Urinary bladder (tissue), 2 donors: ENCODE results near the gene SBK3. TPM values are rescaled to one million over a fixed set of nuclear protein-coding genes. Genes with fewer than 3 reads are reported as not detected.

Experiments used
- polyA plus RNA-seq: library from polyadenylated mRNA; stranded (reverse); fragments of 200-250 nt; gene quantifications from one replicate; pipeline ENCODE4 v1.2.3, GENCODE V29; 2013
- total RNA-seq: library from RNA; depleted of rRNA; stranded (reverse); fragments of >200 nt; gene quantifications from one replicate; pipeline ENCODE4 v1.2.3, GENCODE V29; 2014
- donor health status: healthy.

Gene SBK3
- total and polyA plus RNA-seq, 2 donors, result 0.72 TPM; not detected in 1

Other genes with a start within 250 kb of the SBK3 start
- 0.48 TPM for gene TMEM150B, start 220.2 kb downstream of the SBK3 start, total RNA-seq
- gene TMEM150B, start 220.2 kb downstream of the SBK3 start, polyA plus RNA-seq, result 1.7 TPM
- gene KMT5C, start 205.7 kb downstream of the SBK3 start, total RNA-seq, result 9.3 TPM
- 10.2 TPM for gene KMT5C, start 205.7 kb downstream of the SBK3 start, polyA plus RNA-seq
- not detected for gene COX6B2, start 190.8 kb downstream of the SBK3 start, total RNA-seq
- 0.39 TPM for gene COX6B2, start 190.8 kb downstream of the SBK3 start, polyA plus RNA-seq
- gene GARIN5B, start 182.3 kb downstream of the SBK3 start, total RNA-seq, result not detected
- gene GARIN5B, start 182.3 kb downstream of the SBK3 start, polyA plus RNA-seq, result not detected
- 0.42 TPM for gene IL11, start 175.1 kb downstream of the SBK3 start, total RNA-seq
- gene IL11, start 175.1 kb downstream of the SBK3 start, polyA plus RNA-seq, result 0.53 TPM
- gene TMEM190, start 168.7 kb downstream of the SBK3 start, total RNA-seq, result not detected
- not detected for gene TMEM190, start 168.7 kb downstream of the SBK3 start, polyA plus RNA-seq
- not detected for gene TMEM238, start 161.3 kb downstream of the SBK3 start, total RNA-seq
- gene TMEM238, start 161.3 kb downstream of the SBK3 start, polyA plus RNA-seq, result 0.43 TPM
- gene RPL28, start 159.6 kb downstream of the SBK3 start, total RNA-seq, result 141 TPM
- gene RPL28, start 159.6 kb downstream of the SBK3 start, polyA plus RNA-seq, result 1,449 TPM
- gene UBE2S, start 137.8 kb downstream of the SBK3 start, total RNA-seq, result 29.9 TPM
- gene UBE2S, start 137.8 kb downstream of the SBK3 start, polyA plus RNA-seq, result 17.5 TPM
- 0.16 TPM for gene SHISA7, start 102.2 kb downstream of the SBK3 start, total RNA-seq
- 0.05 TPM for gene SHISA7, start 102.2 kb downstream of the SBK3 start, polyA plus RNA-seq
- 35.1 TPM for gene ISOC2, start 83.9 kb downstream of the SBK3 start, total RNA-seq
- 94.1 TPM for gene ISOC2, start 83.9 kb downstream of the SBK3 start, polyA plus RNA-seq
- not detected for gene C19orf85, start 80.8 kb downstream of the SBK3 start, total RNA-seq
- 0.51 TPM for gene C19orf85, start 80.8 kb downstream of the SBK3 start, polyA plus RNA-seq
- gene ZNF628, start 68.9 kb downstream of the SBK3 start, total RNA-seq, result 0.79 TPM
- 11.9 TPM for gene ZNF628, start 68.9 kb downstream of the SBK3 start, polyA plus RNA-seq
- gene NAT14, start 60.4 kb downstream of the SBK3 start, total RNA-seq, result 7.1 TPM
- gene NAT14, start 60.4 kb downstream of the SBK3 start, polyA plus RNA-seq, result 27.0 TPM
- 24.4 TPM for gene SSC5D, start 57.1 kb downstream of the SBK3 start, total RNA-seq
- 24.4 TPM for gene SSC5D, start 57.1 kb downstream of the SBK3 start, polyA plus RNA-seq
- gene SBK2, start 8.4 kb downstream of the SBK3 start, total RNA-seq, result not detected
- not detected for gene SBK2, start 8.4 kb downstream of the SBK3 start, polyA plus RNA-seq
- 1.6 TPM for gene ZNF579, start 35.3 kb upstream of the SBK3 start, total RNA-seq
- 10.8 TPM for gene ZNF579, start 35.3 kb upstream of the SBK3 start, polyA plus RNA-seq
- 2.3 TPM for gene FIZ1, start 54.0 kb upstream of the SBK3 start, total RNA-seq
- gene FIZ1, start 54.0 kb upstream of the SBK3 start, polyA plus RNA-seq, result 11.1 TPM
- 5.7 TPM for gene ZNF524, start 54.7 kb upstream of the SBK3 start, total RNA-seq
- gene ZNF524, start 54.7 kb upstream of the SBK3 start, polyA plus RNA-seq, result 30.9 TPM
- 2.1 TPM for gene ZNF865, start 60.1 kb upstream of the SBK3 start, total RNA-seq
- gene ZNF865, start 60.1 kb upstream of the SBK3 start, polyA plus RNA-seq, result 13.7 TPM
- 4.7 TPM for gene ZNF784, start 79.0 kb upstream of the SBK3 start, total RNA-seq
- gene ZNF784, start 79.0 kb upstream of the SBK3 start, polyA plus RNA-seq, result 9.7 TPM
- gene ZNF580, start 95.5 kb upstream of the SBK3 start, total RNA-seq, result 4.1 TPM
- 49.0 TPM for gene ZNF580, start 95.5 kb upstream of the SBK3 start, polyA plus RNA-seq
- 6.5 TPM for gene ZNF581, start 98.1 kb upstream of the SBK3 start, total RNA-seq
- gene ZNF581, start 98.1 kb upstream of the SBK3 start, polyA plus RNA-seq, result 21.8 TPM
- gene CCDC106, start 102.7 kb upstream of the SBK3 start, total RNA-seq, result 4.1 TPM
- 17.7 TPM for gene CCDC106, start 102.7 kb upstream of the SBK3 start, polyA plus RNA-seq
- gene U2AF2, start 109.5 kb upstream of the SBK3 start, total RNA-seq, result 44.6 TPM
- gene U2AF2, start 109.5 kb upstream of the SBK3 start, polyA plus RNA-seq, result 129 TPM
- 23.4 TPM for gene EPN1, start 129.7 kb upstream of the SBK3 start, total RNA-seq
- gene EPN1, start 129.7 kb upstream of the SBK3 start, polyA plus RNA-seq, result 106 TPM
- not detected for gene NLRP9, start 192.9 kb upstream of the SBK3 start, total RNA-seq
- not detected for gene NLRP9, start 192.9 kb upstream of the SBK3 start, polyA plus RNA-seq
- 0.58 TPM for gene RFPL4A, start 213.6 kb upstream of the SBK3 start, total RNA-seq
- gene RFPL4A, start 213.6 kb upstream of the SBK3 start, polyA plus RNA-seq, result not detected
- gene RFPL4AL1, start 223.6 kb upstream of the SBK3 start, total RNA-seq, result not detected
- gene RFPL4AL1, start 223.6 kb upstream of the SBK3 start, polyA plus RNA-seq, result not detected